ENCODE results near the gene IKZF1.

Gene IKZF1

DNA sequence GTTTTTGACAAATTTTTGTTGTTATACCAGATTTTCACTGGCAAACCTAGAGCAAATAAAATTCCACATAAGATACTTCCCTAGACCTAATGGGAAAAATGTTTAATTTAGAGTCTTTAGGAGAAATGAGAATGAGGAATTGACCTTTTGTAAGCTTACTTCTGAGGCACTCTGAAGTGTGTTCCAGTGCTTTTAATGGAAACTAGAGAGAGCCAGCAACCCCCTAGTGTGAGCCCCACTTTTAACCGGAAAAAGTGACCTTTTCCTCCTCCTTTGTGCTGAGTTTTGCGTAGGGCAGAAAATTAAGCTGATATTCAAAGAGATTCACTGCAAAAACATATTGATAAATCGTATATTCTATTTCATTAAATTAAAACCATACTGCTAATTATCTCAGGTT lies 5.2 kb downstream of the IKZF1 start:
- peak; percentile 56 for DNase-seq

DNA sequence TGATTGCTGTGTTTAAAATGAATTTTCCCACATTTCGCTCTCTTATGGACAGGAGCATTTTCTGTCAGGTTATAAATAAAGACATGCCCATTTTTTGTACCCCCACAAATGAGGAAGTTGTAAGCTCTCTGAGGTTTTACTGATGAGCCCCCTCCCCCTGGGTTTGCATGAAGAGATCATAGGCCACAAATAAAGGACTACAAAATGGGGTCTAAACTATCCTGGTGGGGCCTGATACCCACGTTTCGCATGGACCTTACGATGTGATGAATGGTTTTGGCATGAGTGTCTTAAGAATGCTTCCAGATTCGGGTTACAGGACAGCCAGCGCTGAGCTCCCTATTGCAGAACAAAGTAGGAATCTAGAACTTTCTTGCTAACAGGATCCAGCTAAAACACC lies 5.8 kb downstream of the IKZF1 start:
- peak; percentile 60 for DNase-seq

DNA sequence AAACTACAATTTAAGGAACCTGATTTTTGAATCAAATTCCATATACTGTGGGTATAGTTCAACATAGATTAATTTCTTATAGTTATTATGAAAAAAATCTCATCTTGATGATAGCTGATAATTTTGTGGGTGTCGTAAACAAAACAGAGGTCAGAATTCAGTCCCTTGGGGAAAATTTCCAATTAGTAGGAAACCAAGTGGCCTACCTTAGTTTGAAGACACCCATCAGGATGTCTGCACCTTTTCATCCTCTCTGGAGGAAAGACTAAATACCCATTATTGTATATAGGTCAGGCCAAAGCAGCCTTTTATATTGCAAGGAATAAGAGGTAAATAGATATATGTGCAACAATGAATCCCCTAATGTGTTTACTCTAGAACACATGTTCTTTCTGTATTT lies 6.4 kb downstream of the IKZF1 start:
- no peak for DNase-seq

DNA sequence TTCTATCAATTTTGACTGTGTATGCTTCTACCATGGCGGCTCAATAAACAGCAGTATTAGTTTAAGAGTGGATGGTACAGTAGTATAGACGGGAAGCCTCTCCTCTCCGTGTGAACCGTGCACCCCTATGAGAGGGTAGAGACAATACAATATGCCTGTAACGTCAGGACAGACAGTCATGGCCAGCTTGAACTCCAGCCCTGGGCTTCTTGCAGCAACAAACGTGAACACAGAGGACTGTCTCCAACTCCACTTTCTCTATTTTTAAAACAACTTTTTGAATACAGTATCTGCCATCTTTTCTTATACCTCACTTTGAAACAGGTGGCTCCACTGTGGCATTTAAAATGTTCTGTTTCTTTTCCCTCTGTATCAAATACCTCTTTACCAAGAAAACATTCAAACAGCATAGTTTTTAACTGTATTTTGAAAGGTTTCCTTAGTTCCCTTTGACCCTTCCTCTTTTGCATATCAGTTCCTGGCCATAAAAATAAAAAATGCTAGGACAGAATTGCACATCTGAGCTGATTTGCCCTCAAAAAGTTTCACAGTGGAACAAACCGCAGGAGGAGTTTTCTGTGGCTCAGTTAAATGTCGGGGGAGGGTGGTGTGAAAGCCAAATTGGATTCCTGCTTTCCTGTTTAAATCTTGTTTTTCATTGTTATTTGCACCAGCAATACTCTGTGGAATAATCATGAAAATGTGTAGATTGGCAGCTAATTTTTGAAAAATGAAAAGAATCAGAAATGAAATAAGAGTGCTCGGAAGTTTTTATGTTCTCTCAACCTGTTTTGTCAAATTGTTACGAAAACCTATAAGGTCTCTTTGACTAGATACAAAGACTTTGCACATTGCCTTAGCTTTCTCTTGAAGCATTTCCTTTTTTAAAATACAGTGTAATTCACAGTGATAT lies 8.0 kb downstream of the IKZF1 start:
- peak; percentile 65 for DNase-seq

DNA sequence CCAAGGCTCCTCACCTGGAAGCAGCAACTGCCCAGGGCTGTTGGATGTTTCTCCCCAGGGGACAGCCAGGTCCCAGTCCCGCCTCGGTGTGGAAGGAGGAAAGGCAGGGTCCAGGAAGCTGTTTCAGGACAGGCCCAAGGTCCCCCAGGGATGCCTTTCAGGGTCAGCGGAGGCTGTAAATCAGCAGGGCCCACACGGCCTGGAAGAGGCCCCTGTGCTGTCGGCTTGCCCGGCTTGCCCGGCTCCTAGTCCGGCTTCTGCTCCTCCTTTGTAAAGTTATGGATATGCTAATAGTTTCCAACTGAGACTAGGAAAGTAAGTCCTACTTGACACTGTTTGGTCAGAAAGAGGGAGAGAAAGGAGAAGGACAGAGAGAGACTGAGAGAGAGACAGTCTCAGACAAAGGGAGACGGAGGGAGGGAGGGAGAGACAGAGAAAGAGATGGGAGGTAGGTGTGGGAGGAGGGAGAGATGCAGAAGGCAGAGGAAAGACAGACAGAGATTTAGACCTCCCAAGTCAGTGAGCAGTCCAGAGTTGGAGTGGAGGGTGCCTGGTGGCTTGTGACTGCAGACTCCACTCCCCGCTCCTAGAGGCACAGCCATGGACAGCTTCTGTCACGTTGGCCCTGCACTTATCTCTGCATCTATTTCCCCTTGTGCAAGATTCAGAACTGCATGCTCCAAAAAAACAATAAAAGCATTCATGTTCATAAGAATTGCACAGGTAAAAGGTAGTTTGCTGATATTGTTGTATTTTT lies 10.5 kb downstream of the IKZF1 start:
- DNase-seq, result peak; percentile 52

DNA sequence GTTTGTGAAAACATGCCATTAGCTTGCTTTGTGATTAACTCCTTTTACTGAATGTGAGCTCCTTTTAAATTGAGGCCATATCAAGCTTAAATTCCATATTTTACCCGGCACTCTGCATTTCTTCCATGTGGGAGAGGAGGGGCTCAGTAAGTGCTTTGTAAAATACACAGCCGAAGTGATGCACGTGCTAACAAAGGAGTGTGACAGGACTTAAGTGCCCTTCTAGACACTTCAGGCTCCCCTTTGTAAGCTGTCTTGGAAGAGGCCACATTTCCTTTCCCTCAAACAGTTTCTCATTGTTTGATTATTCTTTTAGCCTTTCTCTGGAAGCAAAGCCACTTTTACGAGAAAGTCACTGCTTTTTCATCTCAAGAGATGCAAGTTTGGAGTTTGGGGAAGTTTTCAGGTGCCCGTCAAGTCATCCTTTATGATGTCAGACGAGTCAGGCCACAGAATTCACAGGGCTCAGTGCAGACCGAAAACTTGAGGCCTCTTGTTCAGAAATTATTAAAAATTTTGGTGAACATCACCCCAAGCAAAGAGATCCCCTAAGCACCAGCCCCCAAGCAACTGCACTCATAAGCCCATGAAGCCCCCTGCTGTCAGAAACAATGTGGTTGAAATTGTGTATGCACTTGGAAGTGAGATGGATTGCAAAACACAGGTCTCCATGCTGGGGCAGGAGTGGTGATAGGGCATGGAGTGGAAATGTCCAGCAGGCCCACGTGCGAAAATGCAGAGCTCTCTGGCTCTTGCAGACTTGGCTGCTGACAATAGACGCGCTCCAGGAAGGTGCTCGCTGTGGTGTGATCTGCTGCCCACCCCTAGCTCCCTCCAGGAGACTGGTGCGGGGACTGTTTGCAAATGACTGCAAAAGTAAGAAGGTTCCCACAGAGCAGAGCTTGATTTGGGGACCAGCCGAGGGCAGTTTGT lies 11.5 kb downstream of the IKZF1 start:
- peak; percentile 64 for DNase-seq

DNA sequence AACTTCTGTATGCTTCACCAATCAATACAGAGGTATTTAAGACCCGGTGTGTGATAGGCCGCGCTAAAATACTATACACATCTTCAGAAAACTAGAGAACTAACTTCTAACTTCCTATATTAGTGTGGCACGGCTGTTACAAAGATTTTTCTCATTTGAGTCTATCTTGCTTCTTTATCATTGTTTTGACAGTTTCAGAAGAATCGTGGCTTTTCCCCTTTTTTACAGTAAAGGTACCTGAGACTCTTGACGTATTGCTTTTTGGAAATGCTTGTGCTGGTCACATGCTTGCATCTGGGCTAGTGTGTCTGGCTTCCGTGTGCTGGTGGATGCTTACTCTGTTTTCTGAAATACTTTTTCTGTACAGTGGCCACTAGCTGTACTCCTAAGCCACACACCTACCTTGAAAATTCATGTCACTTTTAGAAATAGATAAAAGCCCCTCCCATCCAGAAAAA lies 12.7 kb downstream of the IKZF1 start:
- peak; percentile 86 for DNase-seq

DNA sequence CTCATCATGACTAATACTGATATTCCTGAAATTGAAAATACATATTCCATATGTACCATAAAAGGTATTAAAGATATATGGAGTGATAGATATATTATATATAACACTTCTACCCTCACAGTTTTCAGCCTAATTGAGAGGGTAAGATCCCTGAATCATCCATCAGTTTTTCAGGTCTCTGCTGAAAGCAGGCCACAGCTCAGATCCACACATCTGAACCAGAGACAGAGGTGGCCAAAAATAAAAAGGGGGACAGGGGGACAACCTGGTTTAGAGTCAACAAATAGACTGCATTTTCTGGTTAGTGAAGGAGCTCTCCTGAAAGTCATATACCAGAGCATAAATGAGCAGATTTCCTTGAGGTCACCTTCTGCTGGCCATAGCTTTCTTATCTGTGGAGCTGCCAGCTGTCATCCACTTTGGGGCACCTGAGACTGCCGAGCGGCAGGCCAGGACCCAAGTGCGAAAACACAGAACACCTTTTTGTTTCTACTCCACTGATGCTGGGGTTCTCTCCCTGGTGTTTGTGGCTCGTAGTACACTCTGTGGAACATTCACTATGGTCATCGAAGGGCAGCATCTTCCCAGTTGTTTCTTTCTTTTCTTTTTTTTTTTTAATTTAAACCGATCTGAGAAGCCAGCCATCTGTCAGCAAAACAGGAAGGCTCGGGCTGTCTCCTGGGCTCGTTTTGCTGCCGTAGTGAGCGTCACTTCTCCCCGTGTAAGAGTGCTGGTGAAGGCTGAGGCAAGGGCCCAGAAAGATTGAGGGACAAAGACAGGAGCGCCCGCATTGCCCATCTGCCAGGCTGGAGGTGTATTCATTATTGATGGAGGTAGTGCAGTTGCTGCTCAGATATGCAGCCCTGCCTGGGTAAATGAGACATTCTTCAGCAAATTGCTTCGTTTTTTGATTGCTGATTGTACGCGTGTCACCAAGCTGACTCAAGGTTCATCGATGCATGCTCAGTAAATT lies 13.5 kb downstream of the IKZF1 start:
- DNase-seq, result no peak

DNA sequence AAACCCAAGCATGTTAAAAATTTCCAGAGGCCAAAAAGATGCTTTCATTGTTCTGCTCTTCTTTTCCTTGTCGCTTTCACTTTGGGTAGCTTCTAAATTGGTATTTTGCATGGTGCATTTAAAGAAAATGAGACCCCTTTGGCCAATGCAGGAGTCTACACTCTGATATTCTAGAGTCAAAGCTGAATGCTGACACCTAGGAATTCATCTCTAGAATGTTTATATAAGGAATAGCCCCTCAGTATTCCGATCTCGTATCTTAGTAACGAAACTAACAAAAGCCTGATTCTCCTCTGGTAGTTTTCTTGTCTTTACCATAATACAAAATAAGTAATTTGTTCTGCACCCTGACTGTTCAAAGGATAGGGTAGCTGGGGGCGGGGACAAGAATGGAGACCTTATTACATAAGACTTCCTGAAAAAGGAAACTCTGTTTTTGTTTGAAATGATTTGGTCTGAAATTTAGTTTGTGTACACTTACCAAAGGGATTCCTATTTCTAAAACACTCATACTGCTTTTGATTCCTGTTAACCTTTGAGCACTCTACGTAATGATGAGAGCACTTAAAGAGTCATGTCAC lies 17.1 kb downstream of the IKZF1 start:
- no peak for DNase-seq

DNA sequence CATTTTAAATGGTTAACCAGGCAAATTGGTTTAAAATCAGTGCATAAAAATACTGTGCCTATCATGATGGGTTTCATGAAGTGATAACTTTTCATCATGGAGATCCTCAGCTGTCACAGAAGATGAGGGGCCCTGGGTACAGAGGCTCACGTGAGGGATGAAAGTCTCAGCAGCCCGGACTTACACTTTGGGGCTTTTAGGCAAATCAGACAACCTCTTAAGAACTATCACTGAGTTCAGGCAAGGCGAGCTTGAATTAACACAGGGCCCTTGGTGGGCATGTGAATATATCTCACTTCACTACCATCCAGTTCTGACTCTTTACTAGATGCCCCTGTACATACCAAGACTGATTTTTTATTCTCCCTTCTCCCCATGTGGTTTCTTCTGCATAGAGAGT lies 19.6 kb downstream of the IKZF1 start:
- DNase-seq, result no peak

DNA sequence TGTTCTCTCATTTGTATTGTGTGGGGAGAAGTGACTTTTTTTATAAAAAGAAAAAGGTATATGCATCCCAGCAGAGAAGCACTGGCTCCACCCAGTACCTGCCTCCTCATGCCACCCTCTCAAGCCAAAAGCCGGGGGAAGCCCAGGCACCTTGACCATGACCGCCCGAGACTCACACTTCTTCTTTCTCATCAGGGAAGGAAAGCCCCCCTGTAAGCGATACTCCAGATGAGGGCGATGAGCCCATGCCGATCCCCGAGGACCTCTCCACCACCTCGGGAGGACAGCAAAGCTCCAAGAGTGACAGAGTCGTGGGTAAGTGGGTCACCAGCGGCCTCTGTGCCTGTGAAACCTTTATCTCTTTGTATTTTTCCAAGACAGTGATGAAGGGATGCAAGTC lies 22.9 kb downstream of the IKZF1 start:
- DNase-seq, result no peak

DNA sequence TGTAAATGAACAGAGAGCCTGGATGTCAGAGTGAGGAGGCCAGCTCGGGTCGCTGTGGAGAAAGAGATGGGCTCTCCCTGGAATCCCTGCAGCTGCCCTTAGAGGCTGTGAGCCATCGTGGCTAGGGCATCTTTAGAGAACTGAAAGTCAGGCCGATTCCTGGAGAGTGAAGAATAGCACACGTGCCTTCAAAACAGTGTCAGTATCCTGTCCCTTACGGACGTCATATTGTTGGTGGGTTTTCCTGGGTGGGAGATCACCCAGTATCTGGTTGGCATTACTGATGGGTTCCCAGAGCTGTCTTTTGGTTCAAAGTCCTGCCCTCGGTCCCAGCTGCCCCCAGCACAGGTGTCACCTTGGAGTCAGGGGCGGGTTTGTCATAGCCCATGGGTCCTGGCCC lies 25.3 kb downstream of the IKZF1 start:
- DNase-seq, result no peak

DNA sequence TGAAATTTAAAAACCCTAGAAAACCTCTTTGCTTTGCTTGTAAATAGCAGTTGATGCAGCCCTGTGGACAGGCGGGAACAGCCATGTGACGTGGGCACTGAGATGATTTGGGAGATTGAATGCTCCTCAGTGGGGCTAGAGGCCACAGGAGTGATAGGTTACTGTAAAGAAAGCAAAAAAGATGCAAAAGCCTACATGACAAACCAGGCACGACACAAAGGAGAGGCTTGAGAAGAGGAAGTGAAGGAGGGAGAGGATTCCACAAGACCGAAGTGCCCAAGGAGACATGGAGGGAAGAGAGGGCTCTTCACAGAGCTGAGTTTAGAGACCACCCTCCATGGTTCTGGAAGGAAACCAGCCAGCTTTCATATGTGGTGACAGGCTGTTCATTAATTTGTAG lies 25.7 kb downstream of the IKZF1 start:
- DNase-seq, result no peak

DNA sequence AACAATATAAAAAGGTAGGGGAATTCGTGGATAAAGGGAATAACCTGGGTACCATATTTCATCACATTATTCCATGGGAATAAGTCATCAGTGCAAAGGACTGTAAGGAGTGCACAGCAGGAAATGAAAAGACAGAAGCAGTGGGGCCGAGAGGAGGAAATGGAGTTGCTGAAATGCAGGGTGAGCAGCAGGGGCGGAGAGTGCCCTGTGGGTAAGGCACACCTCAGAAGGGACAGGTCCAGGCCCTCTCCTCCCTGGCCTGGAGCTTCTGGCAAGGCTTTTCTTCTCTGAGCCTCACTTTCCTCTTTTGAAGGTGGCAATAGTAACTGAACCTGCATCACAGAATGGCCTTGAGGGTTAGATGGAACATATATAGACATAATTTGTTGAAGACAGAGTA lies 26.2 kb downstream of the IKZF1 start:
- no peak for DNase-seq

DNA sequence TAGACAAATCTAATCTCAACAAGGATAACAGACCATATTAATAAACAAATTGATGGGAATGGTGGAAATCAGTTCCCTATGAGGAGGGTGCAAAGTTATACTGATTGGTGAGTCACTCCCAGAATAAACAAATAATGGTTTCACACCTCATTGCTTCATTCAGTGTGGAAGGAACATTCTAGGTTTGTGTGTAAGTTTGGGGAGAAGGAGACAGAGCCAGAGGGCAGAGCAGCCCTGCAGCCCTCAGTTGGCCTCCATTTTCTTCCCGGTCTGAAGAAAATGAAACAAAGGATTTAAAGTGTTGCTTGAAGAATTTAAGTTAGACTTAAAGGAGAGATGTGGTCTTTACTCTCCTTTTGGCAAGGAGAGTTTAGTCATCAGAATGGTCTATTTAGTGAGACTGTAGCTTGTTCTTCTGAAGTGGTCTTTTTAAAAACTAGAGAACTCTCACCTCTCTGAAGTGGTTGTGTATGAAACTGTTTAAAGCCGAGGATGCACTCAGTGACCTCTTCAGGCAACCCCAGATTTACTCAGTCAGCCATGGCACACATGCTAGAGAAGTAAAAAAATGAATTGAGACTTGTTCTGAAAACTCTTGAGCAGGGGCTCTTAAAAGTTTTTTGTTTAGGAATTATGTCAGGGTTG lies 27.2 kb downstream of the IKZF1 start:
- peak; percentile 79 for DNase-seq

DNA sequence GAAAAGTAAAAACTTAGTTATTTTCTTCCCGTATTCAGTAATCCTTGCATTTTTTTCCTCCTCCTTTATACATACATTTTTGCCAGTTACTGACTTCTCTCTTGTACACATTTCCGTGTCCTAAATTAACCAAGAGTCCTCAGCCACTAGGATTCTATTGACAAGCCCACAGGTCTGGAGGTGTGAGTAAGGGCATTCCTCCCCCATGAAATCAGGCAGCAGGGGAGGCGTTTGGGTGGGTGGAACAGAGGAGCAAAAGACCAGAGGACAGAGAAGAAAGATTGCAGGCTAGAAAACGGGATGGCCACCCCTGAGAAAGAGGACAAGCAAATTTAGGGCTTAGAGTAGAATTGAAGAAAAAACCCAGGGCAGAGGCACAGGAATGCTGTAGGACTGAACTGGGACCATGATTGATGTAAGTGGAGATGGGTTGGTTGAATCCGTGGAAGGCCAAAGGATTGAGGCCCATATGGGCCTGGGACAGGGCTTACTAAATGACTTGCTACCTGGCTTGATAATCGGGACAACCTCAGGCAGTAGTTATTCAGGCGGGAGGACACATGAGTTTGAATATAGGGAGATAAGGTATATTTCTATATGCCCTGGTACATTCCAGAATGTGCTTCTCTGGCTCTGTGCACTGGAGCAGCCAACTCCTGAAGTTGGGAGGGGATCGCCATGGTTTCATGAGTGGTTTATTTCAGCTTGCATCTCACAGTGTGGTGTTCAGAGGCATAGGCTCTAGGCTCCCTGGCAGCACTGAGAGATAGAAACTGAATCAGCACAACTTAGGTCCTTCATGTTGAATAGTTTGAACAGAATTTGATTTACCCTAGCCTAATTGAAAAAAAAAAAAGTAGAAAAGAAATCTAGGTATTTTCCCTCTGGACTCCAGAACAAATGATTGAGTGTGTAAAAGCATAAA lies 28.0 kb downstream of the IKZF1 start:
- no peak for DNase-seq

DNA sequence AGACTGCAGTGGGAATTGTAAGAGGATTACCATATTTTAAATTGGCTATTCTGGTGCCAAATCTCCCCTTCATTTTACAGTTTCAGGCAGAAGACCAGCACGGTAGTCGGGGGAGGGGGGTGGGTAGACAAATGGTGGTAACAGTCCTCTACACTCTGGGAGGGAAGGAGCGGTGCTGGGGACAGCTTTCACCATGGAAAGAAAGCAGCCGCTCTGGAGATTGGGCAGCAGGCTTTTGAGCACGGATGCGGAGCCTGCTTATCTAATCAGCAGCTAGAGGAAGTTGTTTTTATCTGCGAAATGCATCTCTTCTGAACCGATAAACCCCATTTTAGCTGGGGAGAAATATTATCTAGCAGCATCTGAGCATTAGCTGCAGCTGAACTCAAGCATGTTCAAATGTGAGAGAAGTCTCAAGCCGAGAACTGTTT lies 28.7 kb downstream of the IKZF1 start:
- DNase-seq, result peak; percentile 70

DNA sequence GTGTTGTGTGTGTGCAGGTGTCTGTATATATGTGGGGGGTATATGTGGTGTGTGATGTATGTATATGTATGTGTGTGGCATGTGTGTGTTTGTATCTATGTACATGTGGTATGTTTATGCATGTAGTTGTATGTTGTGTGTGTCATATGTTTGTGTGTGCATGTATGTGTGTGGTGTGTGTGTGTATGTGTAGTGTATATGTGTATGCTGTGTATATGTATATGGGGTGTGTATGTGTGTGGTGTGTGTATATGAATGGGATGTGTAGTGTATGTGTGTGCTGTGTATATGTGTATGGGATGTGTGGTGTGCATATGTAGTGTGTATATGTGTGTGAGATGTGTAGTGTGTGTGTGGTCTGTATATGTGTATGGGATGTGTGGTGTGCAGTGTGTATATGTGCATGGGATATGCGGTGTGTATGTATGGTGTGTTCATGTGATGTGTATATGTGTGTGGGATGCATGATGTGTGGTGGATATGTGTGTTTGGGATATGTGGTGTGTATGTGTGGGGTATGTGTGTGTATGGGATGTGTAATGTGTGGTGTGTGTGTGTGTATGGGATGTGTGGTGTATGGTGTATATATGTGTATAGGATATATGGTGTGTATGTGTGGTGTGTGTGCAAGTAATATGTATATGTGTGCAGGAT lies 30.0 kb downstream of the IKZF1 start:
- no peak for DNase-seq

DNA sequence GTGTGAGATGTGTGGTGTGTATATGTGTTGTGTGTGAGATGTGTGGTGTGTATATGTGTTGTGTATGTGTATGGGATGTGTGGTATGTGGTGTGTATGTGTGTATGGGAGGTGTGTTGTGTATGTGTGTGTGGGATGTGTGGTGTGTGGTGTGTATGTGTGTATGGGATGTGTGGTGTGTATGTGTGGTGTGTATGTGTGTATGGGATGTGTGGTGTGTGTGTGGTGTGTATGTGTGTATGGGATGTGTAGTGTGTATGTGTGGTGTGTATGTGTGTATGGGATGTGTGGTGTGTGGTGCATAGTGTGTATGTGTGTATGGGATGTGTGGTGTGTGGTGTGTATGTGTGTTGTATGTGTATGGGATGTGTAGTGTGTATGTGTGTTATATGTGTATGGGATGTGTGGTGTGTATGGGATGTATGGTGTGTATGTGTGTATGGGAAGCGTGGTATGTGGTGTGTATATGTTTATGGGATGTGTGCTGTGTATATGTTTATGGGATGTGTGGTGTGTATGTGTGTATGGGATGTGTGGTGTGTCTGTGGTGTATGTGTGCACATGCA lies 30.8 kb downstream of the IKZF1 start:
- no peak for DNase-seq

Data from activated CD4-positive, alpha-beta T cell treated with anti-CD3 and anti-CD28 coated beads, Interleukin-2, Interleukin-6, amounts not matched to agents 100 ng/mL and 50 ng/mL, durations not matched to agents 16 hours and 8 hours (primary cell).